NCI-H1930 (cell line): ENCODE measurements around the gene MICALL1.

Experiments
- DNase-seq, 2 experiments: peaks; one replicate each; lab custom pipeline; 2025; lab: John Stamatoyannopoulos, UW

Gene MICALL1

DNA sequence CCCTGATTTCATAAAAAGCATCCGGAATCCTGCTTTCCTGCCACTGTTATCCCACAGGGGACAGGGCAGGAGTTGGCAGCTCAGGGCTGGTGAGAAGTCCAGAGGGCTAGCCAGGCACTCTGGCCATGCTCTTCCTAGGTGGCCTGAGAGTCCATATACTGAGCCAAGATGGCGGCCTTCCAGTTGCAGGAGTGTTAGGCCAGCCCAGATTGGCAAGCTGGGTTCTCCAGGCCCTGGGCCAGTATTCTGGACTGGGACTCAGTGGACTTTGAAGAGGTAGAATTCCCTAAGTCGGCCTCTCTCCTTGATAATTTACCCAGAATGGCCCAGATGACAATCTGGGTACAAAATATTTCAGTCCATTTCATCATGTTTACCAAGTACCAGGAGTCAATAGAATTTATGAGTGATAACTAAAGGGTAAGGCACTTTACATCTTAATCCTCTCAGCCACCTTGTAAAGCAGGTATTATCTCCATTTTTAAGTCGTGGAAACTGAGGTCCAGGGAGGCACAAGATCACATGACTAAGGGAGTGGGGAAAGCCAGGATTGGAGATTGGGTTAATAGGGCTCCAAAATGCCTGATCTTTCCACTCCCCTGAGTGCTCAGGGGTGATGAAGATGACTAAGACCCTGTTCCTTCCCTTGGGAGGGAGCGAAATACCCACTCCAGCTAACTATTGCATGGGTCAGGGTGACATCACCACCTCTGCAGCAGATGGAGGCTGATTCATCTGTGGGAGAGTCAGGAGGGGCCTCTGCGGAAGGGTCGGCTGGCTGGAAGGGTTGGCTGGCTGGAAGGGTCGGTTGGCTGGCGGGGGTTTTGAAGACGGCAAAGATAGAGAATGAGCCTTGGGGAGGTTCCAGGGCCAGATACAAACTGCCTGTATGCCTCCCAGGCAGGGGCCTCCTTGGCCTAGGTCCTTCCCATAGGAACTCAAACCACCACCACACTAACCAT, 1.2 kb upstream of the MICALL1 start:
- DNase-seq: peak in 1 of 2 experiments; percentile 44

GRCh38 chr22:37906364-37907008, 389 bp downstream of the MICALL1 start:
- DNase-seq: no peak

GRCh38 chr22:37907036-37907954, 1.2 kb downstream of the MICALL1 start:
- DNase-seq: no peak

DNA sequence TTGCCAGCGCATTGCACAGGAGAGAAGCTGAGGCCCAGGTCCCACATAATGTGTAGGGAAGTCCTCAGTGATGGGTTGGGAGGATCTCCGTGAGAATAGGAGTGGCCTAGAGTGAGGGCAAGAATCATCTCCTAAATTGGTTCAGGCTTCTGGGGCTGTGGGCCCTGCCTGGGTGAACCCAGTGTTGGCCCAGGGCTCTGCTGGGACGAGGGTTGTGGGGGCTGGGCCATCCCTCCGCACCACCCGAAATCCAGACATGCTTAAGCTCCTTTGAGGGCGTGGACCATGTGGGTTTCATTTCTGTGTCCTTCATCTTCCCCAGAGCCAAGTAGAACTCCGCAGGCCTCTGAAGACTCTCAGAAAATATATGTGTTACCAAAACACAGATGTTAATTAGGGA, 3.7 kb downstream of the MICALL1 start:
- DNase-seq: no peak

- no peak for DNase-seq
Observed at GRCh38 chr22:37910890-37911672, 5.0 kb downstream of the MICALL1 start.

GRCh38 chr22:37911697-37912096, 5.6 kb downstream of the MICALL1 start:
- DNase-seq: no peak

DNA sequence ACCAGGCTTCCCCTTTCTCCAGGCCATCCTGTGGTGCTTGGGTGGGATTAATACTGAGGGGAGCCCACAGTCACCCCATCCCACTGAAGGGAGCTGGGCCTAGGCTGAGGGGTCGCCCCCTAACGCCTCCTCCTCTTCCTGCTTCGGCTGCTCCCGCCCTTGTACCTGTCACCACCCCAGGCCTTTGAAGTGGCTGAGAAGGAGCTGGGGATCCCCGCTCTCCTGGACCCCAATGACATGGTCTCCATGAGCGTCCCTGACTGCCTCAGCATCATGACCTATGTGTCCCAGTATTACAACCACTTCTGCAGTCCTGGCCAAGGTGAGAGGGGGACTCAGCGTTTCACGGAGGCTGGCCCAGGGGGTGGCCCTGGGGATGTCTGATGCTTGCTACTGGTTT, 6.1 kb downstream of the MICALL1 start:
- no peak for DNase-seq

GRCh38 chr22:37913233-37913721, 7.2 kb downstream of the MICALL1 start:
- DNase-seq: no peak

GRCh38 chr22:37916311-37916710, 10.2 kb downstream of the MICALL1 start:
- DNase-seq: no peak

GRCh38 chr22:37917874-37918548, 11.9 kb downstream of the MICALL1 start:
- DNase-seq: no peak

- DNase-seq: no peak
Observed at GRCh38 chr22:37918580-37919270, 12.6 kb downstream of the MICALL1 start.

DNA sequence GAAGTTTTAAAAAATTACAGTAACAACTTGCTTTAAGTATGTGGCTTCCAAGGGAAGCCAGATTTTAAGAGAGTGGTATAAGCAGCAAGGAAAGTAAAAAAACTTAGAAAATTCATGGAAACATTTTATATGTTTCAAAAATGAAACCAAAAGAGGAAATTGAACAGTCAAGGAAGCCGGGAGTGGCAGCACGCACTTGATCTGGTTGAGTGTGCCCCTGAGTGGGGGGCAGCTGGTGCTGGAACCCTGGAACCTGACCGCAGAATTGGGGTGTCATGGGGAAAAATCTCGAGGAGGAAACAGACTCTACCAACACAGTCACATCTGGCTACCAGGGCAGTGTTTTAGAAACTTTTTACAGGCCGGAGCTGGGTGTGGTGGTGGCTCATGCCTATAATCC, 14.0 kb downstream of the MICALL1 start:
- DNase-seq: no peak

DNA sequence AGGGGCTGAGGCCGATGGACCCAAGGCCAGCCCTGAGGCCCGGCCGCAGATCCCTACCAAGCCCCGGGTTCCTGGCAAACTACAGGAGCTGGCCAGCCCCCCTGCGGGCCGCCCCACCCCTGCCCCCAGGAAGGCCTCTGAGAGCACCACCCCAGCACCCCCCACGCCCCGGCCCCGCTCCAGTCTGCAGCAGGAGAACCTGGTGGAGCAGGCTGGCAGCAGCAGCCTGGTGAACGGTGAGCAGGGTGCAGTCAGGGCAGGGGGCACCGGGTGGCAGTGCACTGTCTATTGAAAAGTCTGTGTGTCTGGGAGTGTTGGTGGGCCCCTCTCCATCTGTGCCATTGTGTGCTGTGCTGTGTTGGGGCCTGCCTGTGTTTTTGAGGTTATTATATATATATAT, 16.1 kb downstream of the MICALL1 start:
- no peak for DNase-seq

DNA sequence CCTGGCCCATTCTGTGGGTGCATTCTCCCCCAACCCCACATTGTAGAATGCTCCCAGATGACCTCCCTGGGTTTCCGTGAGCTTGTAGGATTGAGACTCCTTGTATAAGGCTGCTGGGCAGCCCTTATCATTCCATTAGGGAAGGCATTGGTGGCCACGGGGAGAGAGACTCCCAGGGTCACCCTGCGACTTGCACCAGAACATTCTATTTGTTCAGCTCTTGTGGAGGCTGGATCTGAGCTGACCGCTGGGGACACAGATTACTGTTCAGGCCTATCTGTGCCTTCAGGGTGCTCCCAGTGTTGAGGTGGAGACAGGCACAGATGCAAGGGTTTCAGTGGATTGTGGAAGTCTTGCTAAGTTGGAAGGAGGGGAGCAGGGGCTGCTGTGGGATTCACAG, 17.8 kb downstream of the MICALL1 start:
- no peak for DNase-seq

GRCh38 chr22:37924386-37925065, 18.4 kb downstream of the MICALL1 start:
- no peak for DNase-seq

GRCh38 chr22:37925330-37925729, 19.2 kb downstream of the MICALL1 start:
- DNase-seq: no peak

DNA sequence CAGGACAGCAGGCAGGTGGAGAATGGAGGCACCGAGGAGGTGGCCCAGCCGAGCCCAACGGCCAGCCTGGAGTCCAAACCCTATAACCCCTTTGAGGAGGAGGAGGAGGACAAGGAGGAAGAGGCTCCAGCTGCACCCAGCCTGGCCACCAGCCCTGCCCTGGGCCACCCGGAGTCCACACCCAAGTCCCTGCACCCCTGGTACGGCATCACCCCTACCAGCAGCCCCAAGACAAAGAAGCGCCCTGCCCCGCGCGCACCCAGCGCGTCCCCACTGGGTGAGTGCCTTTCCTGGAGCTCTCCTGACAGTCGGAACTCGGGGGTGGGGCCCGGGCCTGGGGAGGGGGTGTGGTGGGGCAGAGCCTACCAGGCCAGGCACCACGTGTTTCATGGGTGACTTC, 19.7 kb downstream of the MICALL1 start:
- no peak for DNase-seq

GRCh38 chr22:37926358-37926757, 20.3 kb downstream of the MICALL1 start:
- no peak for DNase-seq
